ENCODE data around the gene SVEP1.
A peak's percentile ranks its signal among the peaks of the same experiment; 100 is the strongest.

The SVEP1 gene

DNA sequence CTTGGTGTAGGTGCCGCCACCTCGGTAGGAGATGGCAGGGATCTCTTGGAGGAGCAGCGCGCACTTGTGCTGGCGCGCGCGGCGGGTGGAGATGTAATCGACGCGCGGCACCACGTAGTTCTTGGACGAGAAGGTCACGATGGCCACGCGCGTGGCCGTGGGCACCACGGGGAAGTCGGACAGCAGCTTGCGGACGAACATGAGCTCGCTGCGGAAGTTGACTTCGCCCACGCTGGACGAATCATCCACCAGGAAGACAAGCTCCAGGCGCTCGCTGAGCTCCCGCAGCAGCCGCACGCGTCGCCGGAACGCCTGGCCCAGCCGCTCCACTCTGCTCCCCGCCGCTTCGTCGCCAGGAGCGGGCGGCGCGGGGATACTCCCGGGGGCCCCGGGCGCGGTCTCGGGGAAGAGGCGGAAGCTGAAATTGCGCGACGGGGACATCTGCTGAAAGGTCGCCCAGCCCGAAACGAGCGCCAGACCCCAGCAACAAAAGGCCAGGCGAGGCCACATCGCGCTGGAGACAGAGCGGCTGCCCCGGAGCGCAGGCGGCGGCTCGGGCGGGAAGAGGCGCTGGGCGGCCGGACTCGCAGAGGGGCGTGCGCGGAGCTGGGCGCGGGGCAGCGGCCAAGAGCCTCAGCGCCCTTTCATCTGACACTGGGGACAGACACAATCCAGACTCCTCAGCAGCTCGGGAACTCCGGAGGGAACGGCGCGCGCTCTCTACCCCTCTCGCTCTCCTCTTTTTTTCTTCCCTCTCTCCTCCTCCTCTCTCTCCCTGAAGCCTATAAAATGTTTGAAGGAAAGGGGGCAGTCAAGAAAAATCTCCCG, at the start of gene SVEP1:
Gene SVEP1, minus strand, starts transcription at position 708 of the 828 bp plus-strand sequence. Its CDS starts 198 bp downstream, at position 510.
- peak; percentile 38 for DNase-seq (ENCODE audit: low spot score)
- in situ Hi-C loops (cut with MboI; ENCODE audit: low sequenced_read_pairs, unreplicated experiment), result no loop called here
- TF ChIP-seq, protein P1, sequence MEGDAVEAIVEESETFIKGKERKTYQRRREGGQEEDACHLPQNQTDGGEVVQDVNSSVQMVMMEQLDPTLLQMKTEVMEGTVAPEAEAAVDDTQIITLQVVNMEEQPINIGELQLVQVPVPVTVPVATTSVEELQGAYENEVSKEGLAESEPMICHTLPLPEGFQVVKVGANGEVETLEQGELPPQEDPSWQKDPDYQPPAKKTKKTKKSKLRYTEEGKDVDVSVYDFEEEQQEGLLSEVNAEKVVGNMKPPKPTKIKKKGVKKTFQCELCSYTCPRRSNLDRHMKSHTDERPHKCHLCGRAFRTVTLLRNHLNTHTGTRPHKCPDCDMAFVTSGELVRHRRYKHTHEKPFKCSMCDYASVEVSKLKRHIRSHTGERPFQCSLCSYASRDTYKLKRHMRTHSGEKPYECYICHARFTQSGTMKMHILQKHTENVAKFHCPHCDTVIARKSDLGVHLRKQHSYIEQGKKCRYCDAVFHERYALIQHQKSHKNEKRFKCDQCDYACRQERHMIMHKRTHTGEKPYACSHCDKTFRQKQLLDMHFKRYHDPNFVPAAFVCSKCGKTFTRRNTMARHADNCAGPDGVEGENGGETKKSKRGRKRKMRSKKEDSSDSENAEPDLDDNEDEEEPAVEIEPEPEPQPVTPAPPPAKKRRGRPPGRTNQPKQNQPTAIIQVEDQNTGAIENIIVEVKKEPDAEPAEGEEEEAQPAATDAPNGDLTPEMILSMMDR (IDR thresholded peaks at IDR 0.05; ENCODE audit: borderline replicate concordance, control extremely low read depth, extremely low read depth, insufficient read depth, missing control alignments), result no peak

DNA sequence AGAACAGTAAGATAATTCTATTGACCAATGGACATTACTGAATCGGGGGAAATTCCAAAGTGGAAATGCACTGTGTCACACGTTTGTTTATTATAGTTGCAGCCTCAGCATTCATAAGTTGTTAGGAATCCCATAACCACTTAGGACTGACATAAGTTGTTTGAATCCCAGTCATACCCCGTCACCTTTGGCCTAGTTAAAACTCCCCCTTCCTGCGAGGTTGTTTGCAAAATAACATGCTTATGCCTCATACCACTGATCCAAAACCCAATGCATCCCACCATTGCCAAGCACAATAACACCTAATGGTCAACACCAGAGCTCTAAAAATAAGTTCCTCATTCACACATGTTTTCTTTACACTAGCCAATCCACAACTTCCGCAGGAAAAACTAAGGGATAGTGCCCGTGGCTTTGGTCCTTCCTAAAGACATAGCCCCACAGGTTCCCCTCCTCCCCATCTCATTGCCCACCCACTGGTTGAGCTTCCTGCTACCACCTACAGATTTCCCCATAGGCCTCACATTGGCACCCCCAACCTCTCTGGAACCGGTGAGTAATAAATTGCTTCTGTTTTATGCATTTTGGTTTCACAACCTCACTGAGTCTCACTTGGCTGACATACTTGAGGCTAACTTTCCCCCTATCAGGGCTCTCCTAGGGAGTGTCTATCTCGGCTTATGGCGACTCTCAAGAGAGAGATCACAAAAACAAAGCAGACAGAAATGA, 46.7 kb upstream of the SVEP1 start:
- TF ChIP-seq, protein P1 (IDR thresholded peaks at IDR 0.05; ENCODE audit: borderline replicate concordance, control extremely low read depth, extremely low read depth, insufficient read depth, missing control alignments), result no peak
- DNase-seq (ENCODE audit: low spot score), result no peak
- in situ Hi-C loops (cut with MboI; ENCODE audit: low sequenced_read_pairs, unreplicated experiment), result no loop called here

DNA sequence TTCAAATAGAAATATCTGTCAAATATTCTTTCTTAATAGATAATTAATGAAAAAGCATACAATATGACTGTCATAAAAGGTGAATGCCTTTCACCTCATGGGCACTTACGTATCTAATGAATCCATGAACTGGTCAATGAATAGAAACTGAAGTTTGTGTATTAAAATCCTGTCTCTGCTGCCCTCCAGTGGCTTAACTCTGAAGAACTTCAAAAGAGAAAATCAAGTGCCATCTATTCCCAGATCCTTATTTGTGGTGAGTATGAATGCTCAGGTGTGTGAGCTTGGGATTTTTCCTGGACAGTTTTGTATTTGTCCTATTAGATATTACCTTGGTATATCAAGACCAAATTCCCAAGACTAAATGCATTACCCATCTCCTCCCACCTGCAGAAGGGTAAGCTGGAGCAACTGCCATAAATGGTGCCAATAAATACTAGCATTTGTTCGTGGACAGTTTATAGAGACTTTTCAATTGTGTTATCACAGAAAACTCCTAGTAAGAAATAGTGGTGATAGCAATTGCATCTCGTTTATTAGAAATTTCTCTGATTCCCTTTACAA, 44.0 kb upstream of the SVEP1 start:
- peak; percentile 25 for DNase-seq (ENCODE audit: low spot score)
- TF ChIP-seq, protein P1 (IDR thresholded peaks at IDR 0.05; ENCODE audit: borderline replicate concordance, control extremely low read depth, extremely low read depth, insufficient read depth, missing control alignments), result peak; percentile 49
- in situ Hi-C loops (cut with MboI; ENCODE audit: low sequenced_read_pairs, unreplicated experiment), result loop anchor here (25.0 kb wide), 2 partner anchors 186 to 411 kb away; partner anchors contain the start of gene C9orf152

DNA sequence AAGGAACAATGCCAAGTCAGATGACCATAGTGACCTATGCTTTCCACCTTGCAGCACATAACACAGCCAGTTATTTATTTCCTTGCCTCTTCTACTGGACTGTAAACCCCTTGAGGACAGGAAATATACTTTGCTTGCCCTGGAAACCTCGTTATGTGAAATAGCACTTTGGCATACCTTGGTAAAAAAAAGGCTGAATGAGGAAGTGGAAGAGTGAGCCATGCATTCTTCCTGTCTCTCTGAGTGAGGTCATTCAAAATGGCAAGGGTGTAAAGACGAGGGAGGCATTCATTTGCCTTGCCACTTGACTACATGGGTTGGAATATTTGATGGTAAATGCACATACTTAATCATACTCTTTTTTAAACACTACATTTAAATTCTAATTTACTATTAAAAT, 42.8 kb upstream of the SVEP1 start:
- in situ Hi-C loops (cut with MboI; ENCODE audit: low sequenced_read_pairs, unreplicated experiment), result loop anchor here (25.0 kb wide), 2 partner anchors 185 to 410 kb away; partner anchors contain the start of gene C9orf152
- DNase-seq (ENCODE audit: low spot score), result no peak
- TF ChIP-seq, protein P1 (IDR thresholded peaks at IDR 0.05; ENCODE audit: borderline replicate concordance, control extremely low read depth, extremely low read depth, insufficient read depth, missing control alignments), result no peak

DNA sequence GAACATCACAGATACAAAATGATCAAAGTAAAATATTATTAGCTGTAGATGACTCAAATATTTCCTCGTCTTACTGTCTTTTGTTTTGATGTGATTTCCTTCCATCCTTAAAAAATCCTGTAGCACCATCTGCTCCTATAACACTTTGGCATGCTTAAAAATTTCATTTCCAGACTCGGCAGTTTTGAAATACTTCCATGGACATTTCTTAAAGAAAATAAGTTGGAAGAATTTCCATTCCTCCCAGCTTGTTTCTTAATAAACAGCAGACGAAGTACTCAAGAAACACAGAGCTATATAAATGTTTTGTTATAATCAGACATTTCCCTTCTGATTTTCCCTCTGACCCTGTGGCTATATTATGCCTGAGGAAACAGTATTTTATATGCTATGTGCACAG, 41.2 kb upstream of the SVEP1 start:
- TF ChIP-seq, protein P1 (IDR thresholded peaks at IDR 0.05; ENCODE audit: borderline replicate concordance, control extremely low read depth, extremely low read depth, insufficient read depth, missing control alignments), result no peak
- DNase-seq (ENCODE audit: low spot score), result no peak
- in situ Hi-C loops (cut with MboI; ENCODE audit: low sequenced_read_pairs, unreplicated experiment), result loop anchor here (25.0 kb wide), 2 partner anchors 183 to 408 kb away; partner anchors contain the start of gene C9orf152

DNA sequence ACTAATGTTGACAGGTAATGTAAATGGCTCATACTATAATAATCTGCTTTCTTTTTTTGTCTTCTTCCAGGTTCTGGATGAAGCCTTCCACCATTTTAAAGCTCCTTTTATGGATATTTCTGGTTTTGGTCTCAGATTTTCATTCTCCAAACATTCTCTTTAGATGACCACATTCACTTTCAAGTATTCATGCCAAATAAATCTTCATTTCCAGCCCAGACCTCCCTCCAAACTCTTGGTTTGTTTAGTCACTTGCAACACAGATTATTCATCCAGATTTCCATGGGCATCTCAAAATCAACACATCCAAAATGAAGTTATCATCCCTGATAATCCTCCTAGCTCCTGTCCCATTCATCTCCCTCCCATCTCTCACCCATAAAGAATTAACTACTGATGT, 40.3 kb upstream of the SVEP1 start:
- TF ChIP-seq, protein P1 (IDR thresholded peaks at IDR 0.05; ENCODE audit: borderline replicate concordance, control extremely low read depth, extremely low read depth, insufficient read depth, missing control alignments), result no peak
- in situ Hi-C loops (cut with MboI; ENCODE audit: low sequenced_read_pairs, unreplicated experiment), result loop anchor here (25.0 kb wide), 2 partner anchors 183 to 408 kb away; partner anchors contain the start of gene C9orf152
- no peak for DNase-seq (ENCODE audit: low spot score)

Measured in GM13976 (cell line).